Measurements from ENCODE around the gene ATP2A2. TPM values are rescaled to one million over a fixed set of nuclear protein-coding genes. Genes with fewer than 3 reads are reported as not detected.

ATP2A2 gene
- total and polyA plus RNA-seq, 2 of the 8 experiments (the other 6 are each of a cell fraction or from before 2014, with no cell fraction given) = 86.1 to 271 TPM

GRCh38 chr12:110329710-110330109, 48.7 kb downstream of the ATP2A2 start:
- no peak overlapping the region for H2BK120ac ChIP-seq (replicated peaks; ENCODE audit: low read depth, low read length)
- DNase-seq (ENCODE audit: low read depth in 1 of 2, low spot score in 2 of 2) = no peak
- no peak overlapping the region for H4K91ac ChIP-seq (replicated peaks; ENCODE audit: insufficient read length, low read length)
- no peak overlapping the region for H3K23ac ChIP-seq (ENCODE audit: insufficient read length)
- H3K14ac ChIP-seq (ENCODE audit: insufficient read length) = no peak overlapping the region
- no peak overlapping the region for H3K27ac ChIP-seq (ENCODE audit: low read depth, low read length)
- H3K9ac ChIP-seq (replicated peaks in 1 of 4; ENCODE audit: extremely low read depth in 1 of 4, low read depth in 3 of 4, low read length in 3 of 4) = no peak overlapping the region
- no peaks in the 10 kb centered on the region for H3K4me1 ChIP-seq (replicated peaks in 1 of 4; ENCODE audit: control insufficient read depth in 3 of 4, insufficient read depth in 4 of 4, low read length in 3 of 4)
- peaks cover 1 to 12% of the 10 kb centered on the region in 2 experiments for H4K20me1 ChIP-seq (replicated peaks in 1 of 2; ENCODE audit: control insufficient read depth in 1 of 2, insufficient read depth in 2 of 2, low read length in 2 of 2)
- POLR2A ChIA-PET (ENCODE audit: partially characterized antibody) = interaction anchor here (0.7 to 3.1 kb wide), 7 partner anchors 9 to 42 kb away, joined by 3 to 12 read pairs (median 5); no protein-coding TSS in a partner anchor
- no peak overlapping the region for H3K4me2 ChIP-seq (ENCODE audit: insufficient read depth in 1 of 2, low read depth in 2 of 2, low read length in 2 of 2)
- H3K56ac ChIP-seq (replicated peaks; ENCODE audit: insufficient read length, low read depth, low read length) = no peak overlapping the region
- no peaks in the 10 kb centered on the region for H3K79me1 ChIP-seq (ENCODE audit: low read depth, low read length)
- no peaks in the 10 kb centered on the region for H3K9me3 ChIP-seq (ENCODE audit: insufficient read depth in 2 of 2, low read depth in 1 of 2, low read length in 1 of 2)
- no peak overlapping the region for H3K18ac ChIP-seq (ENCODE audit: extremely low read depth, low read length)
- H3K36me3 ChIP-seq (ENCODE audit: control insufficient read depth in 2 of 4, insufficient read depth in 4 of 4, low read length in 3 of 4) = peaks cover 31 to 87% (median 64%) of the 10 kb centered on the region in 4 experiments
- peaks cover 0 to 34% of the 10 kb centered on the region in 2 experiments; a peak in 2 of 4 replicates for H3K79me2 ChIP-seq (ENCODE audit: control insufficient read depth in 1 of 2, insufficient read depth in 2 of 2, low read length in 2 of 2)
- H2AFZ ChIP-seq (ENCODE audit: low read length) = no peak overlapping the region
- no peak overlapping the region for H2BK5ac ChIP-seq (ENCODE audit: low read depth, low read length)
- 95% methylated on average over 4 of the region's 4 CpGs; no CpG with 5 or more reads in 1 of the 2 experiments for WGBS, 2 experiments (ENCODE audit: extremely low coverage in 1 of 2, insufficient coverage in 1 of 2, insufficient read length in 1 of 2, insufficient replicate concordance in 2 of 2, low coverage in 1 of 2, low lambda C conversion rate in 2 of 2, missing lambda C conversion rate in 1 of 2)
- no peak overlapping the region for H3K4me3 ChIP-seq (ENCODE audit: extremely low read depth in 1 of 4, insufficient read depth in 2 of 4, low read depth in 3 of 4, low read length in 4 of 4)
- no peak overlapping the region for H4K8ac ChIP-seq (ENCODE audit: extremely low read depth, insufficient read depth, low read length)
- no peak for FAIRE-seq
- H3K4ac ChIP-seq (replicated peaks; ENCODE audit: insufficient read length, low read depth, low read length) = no peak overlapping the region
- CTCF ChIA-PET (ENCODE audit: partially characterized antibody) = no interaction called here
- no peak overlapping the region for H2BK12ac ChIP-seq (ENCODE audit: low read depth, low read length)
- H2BK15ac ChIP-seq (ENCODE audit: low read length) = no peak overlapping the region
- no peak overlapping the region for H2BK20ac ChIP-seq (ENCODE audit: low read length)
- H3K23me2 ChIP-seq (ENCODE audit: low read depth, low read length) = no peaks in the 10 kb centered on the region
- H3K27me3 ChIP-seq (replicated peaks in 1 of 4; ENCODE audit: control insufficient read depth in 3 of 4, extremely low read depth in 1 of 4, insufficient read depth in 3 of 4, low read length in 3 of 4) = no peaks in the 10 kb centered on the region
- no peak overlapping the region for H2AK5ac ChIP-seq (ENCODE audit: low read depth, low read length)
- H4K5ac ChIP-seq (ENCODE audit: insufficient read length, low read depth, low read length) = no peak overlapping the region
- TF ChIP-seq CHD1 (IDR thresholded peaks at IDR 0.05; ENCODE audit: low read depth, low read length) (no peak), SAP30 (IDR thresholded peaks at IDR 0.05; ENCODE audit: insufficient read depth, insufficient replicate concordance, low read length) (no peak), RBBP5 (IDR thresholded peaks at IDR 0.05; ENCODE audit: borderline replicate concordance, low read depth, low read length) (no peak), SRF (IDR thresholded peaks at IDR 0.05; ENCODE audit: low read depth, low read length) (no peak), USF2 (IDR thresholded peaks at IDR 0.05; ENCODE audit: low read length) (no peak), CBX5 (IDR thresholded peaks at IDR 0.05; ENCODE audit: low read depth, low read length) (no peak), PHF8 (conservative IDR thresholded peaks at IDR 0.05; ENCODE audit: low read depth, low read length) (no peak), HDAC6 (IDR thresholded peaks at IDR 0.05; ENCODE audit: low read depth, low read length) (no peak), CREB1 (IDR thresholded peaks at IDR 0.05) (no peak), HDAC2 (IDR thresholded peaks at IDR 0.05; ENCODE audit: borderline replicate concordance in 1 of 2, low read depth in 2 of 2, low read length in 2 of 2) (no peak), BRCA1 (IDR thresholded peaks at IDR 0.05; ENCODE audit: low read depth, low read length) (no peak), TAF7 (optimal IDR thresholded peaks at IDR 0.05; ENCODE audit: borderline replicate concordance, low read depth, low read length) (no peak), SIX5 (IDR thresholded peaks at IDR 0.05; ENCODE audit: low read depth, low read length) (no peak), JUND (IDR thresholded peaks at IDR 0.05; ENCODE audit: low read length) (no peak)
